Endodermal cell (in vitro differentiated cells): Measurements from ENCODE around the gene CREB3. TPM values are rescaled to one million over a fixed set of nuclear protein-coding genes. Genes with fewer than 3 reads are reported as not detected.

Experiments used
- DNase-seq: peaks from one replicate; pipeline ENCODE4 v3.0.0-alpha.2; 2017
- H3K27ac ChIP-seq: 2 replicates; pipeline ENCODE4 v1.5.1; 2013; ENCODE audit warnings: mild to moderate bottlenecking, low read depth, low read length, moderate library complexity
- H3K27me3 ChIP-seq: 2 replicates; pipeline ENCODE4 v1.6.1; 2013; ENCODE audit warnings: mild to moderate bottlenecking, low read length, moderate library complexity; ENCODE audit not compliant: insufficient read depth, control insufficient read depth, poor library complexity, severe bottlenecking
- H3K36me3 ChIP-seq: 2 replicates; pipeline ENCODE4 v1.7.0; 2013; ENCODE audit warnings: mild to moderate bottlenecking, low read length, moderate library complexity; ENCODE audit not compliant: control insufficient read depth, insufficient read depth
- H3K4me1 ChIP-seq: one replicate; pipeline ENCODE4 v1.7.0; 2013; ENCODE audit warnings: low read length; ENCODE audit not compliant: control insufficient read depth, insufficient read depth
- H3K4me3 ChIP-seq: 2 replicates; pipeline ENCODE4 v1.5.1; 2013; ENCODE audit warnings: mild to moderate bottlenecking, low read length, moderate library complexity
- H3K9ac ChIP-seq: 2 replicates; pipeline ENCODE4 v1.6.1; 2013; ENCODE audit warnings: mild to moderate bottlenecking, low read length, moderate library complexity; ENCODE audit not compliant: poor library complexity, severe bottlenecking; ENCODE audit errors: extremely low read depth
- H3K9me3 ChIP-seq: 2 replicates; pipeline ENCODE4 v1.6.1; 2013; ENCODE audit warnings: mild to moderate bottlenecking, low read length, moderate library complexity; ENCODE audit not compliant: control insufficient read depth
- H3K27ac Mint-ChIP-seq: 2 replicates; pipeline ENCODE4 v1.8.0; 2020; ENCODE audit warnings: mixed read lengths
- H3K27me3 Mint-ChIP-seq: 2 replicates; pipeline ENCODE4 v1.8.0; 2021; ENCODE audit warnings: mild to moderate bottlenecking, mixed read lengths; ENCODE audit not compliant: insufficient read depth
- H3K36me3 Mint-ChIP-seq: 2 replicates; pipeline ENCODE4 v1.8.0; 2020; ENCODE audit warnings: low read depth, mixed read lengths
- H3K4me1 Mint-ChIP-seq: 2 replicates; pipeline ENCODE4 v1.8.0; 2020; ENCODE audit warnings: mixed read lengths
- H3K4me3 Mint-ChIP-seq: 2 replicates; pipeline ENCODE4 v1.8.0; 2020; ENCODE audit warnings: mild to moderate bottlenecking, moderate library complexity, mixed read lengths
- H3K9me3 Mint-ChIP-seq: 2 replicates; pipeline ENCODE4 v1.8.0; 2020; ENCODE audit warnings: mild to moderate bottlenecking, mixed read lengths
- CTCF ChIP-seq: fragments of 200-600 bp; sonication (generic); conservative IDR thresholded peaks from 2 replicates; pipeline ENCODE4 v1.5.0; 2021; ENCODE audit warnings: antibody characterized with exemption, mild to moderate bottlenecking
- WGBS, 2 experiments: methylation state at CpG; one replicate each; pipeline versions ENCODE4 v1.1.5 to v1.1.7; 2013; ENCODE audit warnings: missing lambda C conversion rate in 2 of 2, mixed read lengths in 1 of 2; ENCODE audit not compliant: insufficient coverage in 1 of 2, insufficient read length in 1 of 2; 5-methylcytosine and 5-hydroxymethylcytosine counted together
- total RNA-seq, 2 donors: library from RNA; stranded (reverse); fragmentation: NEBNext Ultra II Directional in 1 of 2; extraction: Animal tissue kit (Norgen Biotek cat#: 25700) in 1 of 2; gene quantifications; 2 replicates in 1 of 2; 3 replicates in 1 of 2; pipeline ENCODE4 v1.2.1, GENCODE V29; 2021

CREB3 gene
- total RNA-seq, 2 donors from 2014 or later: 28.1 to 33.6 TPM

GRCh38 chr9:35774907-35775635, 42.6 kb downstream of the CREB3 start:
- no peak overlapping the region for H3K27ac ChIP-seq

GRCh38 chr9:35776018-35776417, 43.6 kb downstream of the CREB3 start:
- Mint-ChIP-seq H3K4me3 (no peak overlapping the region), H3K27ac (no peak overlapping the region), H3K9me3 (no peaks in the 10 kb centered on the region), H3K27me3 (no peaks in the 10 kb centered on the region), H3K4me1 (peaks cover 14% of the 10 kb centered on the region), H3K36me3 (peaks cover 8% of the 10 kb centered on the region)
- Histone ChIP-seq H3K36me3 (no peaks in the 10 kb centered on the region), H3K9me3 (no peaks in the 10 kb centered on the region), H3K9ac (no peak overlapping the region), H3K27ac (no peak overlapping the region), H3K4me1 (no peaks in the 10 kb centered on the region), H3K4me3 (no peak overlapping the region), H3K27me3 (no peaks in the 10 kb centered on the region)
- WGBS, 2 experiments: 66 to 89% methylated on average over 4 of the region's 4 CpGs
- TF ChIP-seq CTCF: no peak
- DNase-seq: no peak

More at GRCh38 chr9:35774907-35775635, 42.6 kb downstream of the CREB3 start:
- Mint-ChIP-seq H3K36me3 (peaks cover 2% of the 10 kb centered on the region), H3K4me1 (peaks cover 14% of the 10 kb centered on the region), H3K27ac (peak overlapping the region; percentile 70), H3K4me3 (no peak overlapping the region), H3K27me3 (no peaks in the 10 kb centered on the region), H3K9me3 (no peaks in the 10 kb centered on the region)
- H3K4me1 ChIP-seq: no peaks in the 10 kb centered on the region
- H3K36me3 ChIP-seq: no peaks in the 10 kb centered on the region
- no peak for TF ChIP-seq CTCF
- H3K9ac ChIP-seq: no peak overlapping the region
- WGBS, 2 experiments: 47 to 70% methylated on average over 2 to 7 of the region's 7 CpGs
- no peak for DNase-seq
- H3K9me3 ChIP-seq: no peaks in the 10 kb centered on the region
- no peaks in the 10 kb centered on the region for H3K27me3 ChIP-seq
- no peak overlapping the region for H3K4me3 ChIP-seq

- Histone ChIP-seq H3K27ac (no peak overlapping the region), H3K9ac (no peak overlapping the region), H3K36me3 (no peaks in the 10 kb centered on the region), H3K4me1 (no peaks in the 10 kb centered on the region), H3K27me3 (no peaks in the 10 kb centered on the region), H3K9me3 (peaks cover 3% of the 10 kb centered on the region), H3K4me3 (no peak overlapping the region)
- TF ChIP-seq CTCF: no peak
- Mint-ChIP-seq H3K4me3 (no peak overlapping the region), H3K4me1 (peaks cover 14% of the 10 kb centered on the region), H3K9me3 (peaks cover 3% of the 10 kb centered on the region), H3K27me3 (no peaks in the 10 kb centered on the region), H3K36me3 (peaks cover 14% of the 10 kb centered on the region), H3K27ac (no peak overlapping the region)
- 85 to 86% methylated on average over 3 of the region's 3 CpGs for WGBS, 2 experiments
- DNase-seq: no peak
Observed at GRCh38 chr9:35778496-35778895, 46.0 kb downstream of the CREB3 start.
